Measurements from ENCODE around the gene PRG2. TPM values are rescaled to one million over a fixed set of nuclear protein-coding genes. Genes with fewer than 3 reads are reported as not detected.

The PRG2 gene
- total and polyA plus RNA-seq, 2 experiments from 2014 or later: not detected

DNA sequence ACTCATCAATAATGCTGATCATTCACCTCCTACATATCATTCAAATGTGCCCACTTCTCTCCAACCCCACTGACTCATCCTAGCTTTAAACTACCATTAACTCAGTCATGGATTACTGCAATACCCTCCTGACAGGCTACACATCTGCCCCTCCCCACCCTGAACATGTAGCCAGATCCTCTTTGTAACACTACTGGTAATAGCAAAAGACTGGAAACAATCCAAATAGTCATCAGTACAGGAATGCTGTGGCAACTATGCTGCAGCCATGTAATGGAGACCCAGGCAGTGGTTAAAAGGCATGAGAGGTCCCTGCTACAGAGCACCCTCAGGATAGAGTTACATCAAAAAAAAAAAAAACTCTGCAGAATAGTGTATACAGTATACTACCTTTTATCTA, 19.8 kb upstream of the PRG2 start:
- no peaks in the 10 kb centered on the region for H3K9me2 ChIP-seq (replicated peaks; ENCODE audit: insufficient read depth)
- no peak for TF ChIP-seq EZH2phosphoT487 (IDR thresholded peaks at IDR 0.05; ENCODE audit: low read depth, severe bottlenecking, unreplicated experiment)
- no peak for TF ChIP-seq EZH2 (IDR thresholded peaks at IDR 0.05; ENCODE audit: borderline replicate concordance)
- TF ChIP-seq, protein P1, sequence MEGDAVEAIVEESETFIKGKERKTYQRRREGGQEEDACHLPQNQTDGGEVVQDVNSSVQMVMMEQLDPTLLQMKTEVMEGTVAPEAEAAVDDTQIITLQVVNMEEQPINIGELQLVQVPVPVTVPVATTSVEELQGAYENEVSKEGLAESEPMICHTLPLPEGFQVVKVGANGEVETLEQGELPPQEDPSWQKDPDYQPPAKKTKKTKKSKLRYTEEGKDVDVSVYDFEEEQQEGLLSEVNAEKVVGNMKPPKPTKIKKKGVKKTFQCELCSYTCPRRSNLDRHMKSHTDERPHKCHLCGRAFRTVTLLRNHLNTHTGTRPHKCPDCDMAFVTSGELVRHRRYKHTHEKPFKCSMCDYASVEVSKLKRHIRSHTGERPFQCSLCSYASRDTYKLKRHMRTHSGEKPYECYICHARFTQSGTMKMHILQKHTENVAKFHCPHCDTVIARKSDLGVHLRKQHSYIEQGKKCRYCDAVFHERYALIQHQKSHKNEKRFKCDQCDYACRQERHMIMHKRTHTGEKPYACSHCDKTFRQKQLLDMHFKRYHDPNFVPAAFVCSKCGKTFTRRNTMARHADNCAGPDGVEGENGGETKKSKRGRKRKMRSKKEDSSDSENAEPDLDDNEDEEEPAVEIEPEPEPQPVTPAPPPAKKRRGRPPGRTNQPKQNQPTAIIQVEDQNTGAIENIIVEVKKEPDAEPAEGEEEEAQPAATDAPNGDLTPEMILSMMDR (IDR thresholded peaks at IDR 0.05; ENCODE audit: poor library complexity): no peak
- H3K4me3 ChIP-seq: no peak overlapping the region
- H4K20me1 ChIP-seq (ENCODE audit: insufficient read depth, poor library complexity, severe bottlenecking): no peaks in the 10 kb centered on the region
- no peaks in the 10 kb centered on the region for H3K79me2 ChIP-seq
- no peaks in the 10 kb centered on the region for H3K36me3 ChIP-seq (replicated peaks; ENCODE audit: insufficient read depth, low read depth)
- DNase-seq (ENCODE audit: low spot score): no peak
- H3K27me3 ChIP-seq: no peaks in the 10 kb centered on the region
- no peaks in the 10 kb centered on the region for H3K9me3 ChIP-seq (ENCODE audit: low read depth)
- H3K27ac ChIP-seq: no peak overlapping the region
- H3K4me2 ChIP-seq: no peak overlapping the region
- H2AFZ ChIP-seq: no peak overlapping the region
- no peaks in the 10 kb centered on the region for H3K4me1 ChIP-seq (ENCODE audit: insufficient read depth)

DNA sequence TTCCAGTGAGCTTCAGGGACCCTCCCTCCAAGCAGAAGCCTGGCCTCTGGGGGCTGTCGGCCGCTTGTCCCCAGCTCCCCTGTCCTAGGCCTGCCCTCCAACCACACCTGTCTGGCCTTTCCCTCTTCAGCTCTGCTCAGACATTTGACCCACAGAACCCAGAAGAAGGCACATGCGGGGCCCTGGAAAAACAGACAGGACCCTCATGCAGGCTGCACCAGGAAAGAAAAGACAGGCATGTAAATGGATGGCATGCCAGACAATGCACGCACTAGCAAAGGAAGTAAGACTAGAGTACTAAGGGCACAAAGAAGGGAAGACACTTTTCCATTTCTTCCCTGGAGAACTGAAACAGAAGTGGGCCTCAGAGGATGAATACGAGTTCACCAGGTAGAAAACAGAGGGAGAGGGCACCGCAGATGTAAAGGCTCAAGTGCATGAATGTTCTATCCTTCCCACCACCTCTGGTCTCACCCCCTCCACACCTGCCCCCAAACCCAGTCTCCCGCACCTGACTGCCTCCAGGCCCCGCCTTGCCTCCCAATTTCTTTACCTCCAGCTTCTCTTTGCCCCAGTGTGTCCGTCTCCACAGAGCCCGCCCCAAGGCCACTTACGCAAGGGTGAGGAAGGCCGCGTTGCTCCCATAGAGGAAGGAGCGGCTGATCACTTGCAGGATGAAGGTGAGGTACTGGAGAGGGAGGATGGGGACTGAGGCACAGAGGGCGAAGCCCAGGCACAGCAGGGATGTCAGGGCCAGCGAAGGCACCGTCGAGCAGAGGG, 19.1 kb upstream of the PRG2 start:
- Histone ChIP-seq H3K4me1 (ENCODE audit: insufficient read depth) (no peaks in the 10 kb centered on the region), H3K27ac (no peak overlapping the region), H3K9me2 (replicated peaks; ENCODE audit: insufficient read depth) (no peaks in the 10 kb centered on the region), H3K4me3 (no peak overlapping the region), H4K20me1 (ENCODE audit: insufficient read depth, poor library complexity, severe bottlenecking) (no peaks in the 10 kb centered on the region), H3K27me3 (no peaks in the 10 kb centered on the region), H2AFZ (no peak overlapping the region), H3K79me2 (no peaks in the 10 kb centered on the region), H3K9me3 (ENCODE audit: low read depth) (no peaks in the 10 kb centered on the region), H3K36me3 (replicated peaks; ENCODE audit: insufficient read depth, low read depth) (no peaks in the 10 kb centered on the region), H3K4me2 (no peak overlapping the region)
- WGBS (ENCODE audit: low lambda C conversion rate, missing lambda C conversion rate): 95% methylated on average over 17 of the region's 18 CpGs
- DNase-seq (ENCODE audit: low spot score): no peak
- no peak for TF ChIP-seq EZH2 (IDR thresholded peaks at IDR 0.05; ENCODE audit: borderline replicate concordance)
- TF ChIP-seq EZH2phosphoT487 (IDR thresholded peaks at IDR 0.05; ENCODE audit: low read depth, severe bottlenecking, unreplicated experiment): no peak
- TF ChIP-seq, protein P1 (IDR thresholded peaks at IDR 0.05; ENCODE audit: poor library complexity): no peak

DNA sequence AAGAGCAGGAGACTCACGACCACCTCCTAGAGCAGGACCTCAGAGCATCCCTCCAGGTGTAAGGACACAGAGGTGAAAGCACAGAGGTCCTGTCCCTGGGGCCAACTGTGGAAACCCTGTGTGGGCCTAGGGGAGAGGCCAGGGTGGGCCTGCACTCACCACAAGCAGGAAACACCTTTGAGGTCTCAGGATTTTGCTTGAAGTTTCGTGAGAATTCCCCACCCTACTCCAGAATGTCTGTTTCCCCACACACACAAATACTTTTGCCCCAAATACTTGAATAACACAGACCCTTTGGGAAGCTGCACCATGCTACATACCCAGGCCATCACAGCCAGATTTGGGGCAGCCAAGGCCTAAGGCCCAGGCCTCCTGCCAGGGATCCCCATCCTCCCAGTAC, 18.3 kb upstream of the PRG2 start:
- Histone ChIP-seq H2AFZ (no peak overlapping the region), H3K79me2 (no peaks in the 10 kb centered on the region), H3K36me3 (replicated peaks; ENCODE audit: insufficient read depth, low read depth) (no peaks in the 10 kb centered on the region), H3K27ac (no peak overlapping the region), H4K20me1 (ENCODE audit: insufficient read depth, poor library complexity, severe bottlenecking) (no peaks in the 10 kb centered on the region), H3K4me3 (no peak overlapping the region), H3K9me3 (ENCODE audit: low read depth) (no peaks in the 10 kb centered on the region), H3K27me3 (no peaks in the 10 kb centered on the region), H3K9me2 (replicated peaks; ENCODE audit: insufficient read depth) (no peaks in the 10 kb centered on the region), H3K4me2 (no peak overlapping the region), H3K4me1 (ENCODE audit: insufficient read depth) (no peaks in the 10 kb centered on the region)
- DNase-seq (ENCODE audit: low spot score): no peak
- WGBS (ENCODE audit: low lambda C conversion rate, missing lambda C conversion rate): 89% methylated on average over 2 of the region's 2 CpGs
- TF ChIP-seq, protein P1 (IDR thresholded peaks at IDR 0.05; ENCODE audit: poor library complexity): no peak
- TF ChIP-seq EZH2phosphoT487 (IDR thresholded peaks at IDR 0.05; ENCODE audit: low read depth, severe bottlenecking, unreplicated experiment) (no peak), EZH2 (IDR thresholded peaks at IDR 0.05; ENCODE audit: borderline replicate concordance) (no peak)
